Adipose tissue (tissue), 3 donors: ENCODE results near the gene NUDT8. TPM values are rescaled to one million over a fixed set of nuclear protein-coding genes. Genes with fewer than 3 reads are reported as not detected.
"Not testable (repeated sequence)": the region's sequence is repeated elsewhere in the genome, so short reads cannot be mapped to it uniquely, and the experiment has no call there.

Source experiments
- H3K27ac ChIP-seq: one replicate; pipeline ENCODE4 v1.5.1; 2013; ENCODE audit warnings: low read depth, low read length
- WGBS, 3 donors: extraction: QIAGEN DNeasy Blood & Tissue Kit; methylation state at CpG; one replicate each; pipeline ENCODE4 v1.1.7; 2013; 5-methylcytosine and 5-hydroxymethylcytosine counted together
- polyA plus RNA-seq, 3 donors: library from polyadenylated mRNA; stranded (reverse); fragments of 200-250 nt; gene quantifications; one replicate each; pipeline ENCODE4 v1.2.3, GENCODE V29; 2013
- donor health status: healthy with polysubstance abuse.
- donor health status: Bipolar disorder and iron deficiency.
- donor health status: healthy.

Gene NUDT8
- polyA plus RNA-seq, 3 donors: 9.8 to 37.1 (median 11.0) TPM

- H3K27ac ChIP-seq: no peak overlapping the region
- WGBS, 3 donors: 76 to 85% (median 79%) methylated on average over 19 of the region's 19 CpGs
These were observed 33.2 kb upstream of the NUDT8 start for GRCh38 chr11:67662835-67663531.

- 82 to 93% (median 89%) methylated on average over 12 of the region's 12 CpGs for WGBS, 3 donors
- no peak overlapping the region for H3K27ac ChIP-seq
These were observed 32.6 kb upstream of the NUDT8 start for GRCh38 chr11:67662142-67662834.

- H3K27ac ChIP-seq: not testable (repeated sequence)
- 76% methylated on average over 5 of the region's 5 CpGs for whole genome bisulfite sequencing, 3 donors
These were observed 31.0 kb upstream of the NUDT8 start for GRCh38 chr11:67660752-67661151.

GRCh38 chr11:67659651-67660165 lies 30.0 kb upstream of the NUDT8 start:
- not testable (repeated sequence) for H3K27ac ChIP-seq
- WGBS, 3 donors: 58 to 61% (median 59%) methylated on average over 5 of the region's 5 CpGs

GRCh38 chr11:67657300-67657699 lies 27.6 kb upstream of the NUDT8 start:
- H3K27ac ChIP-seq: no peak overlapping the region
- WGBS, 3 donors: 37 to 45% (median 44%) methylated on average over 3 of the region's 3 CpGs

GRCh38 chr11:67656278-67656922 lies 26.7 kb upstream of the NUDT8 start:
- WGBS, 3 donors: 86 to 96% (median 92%) methylated on average over 4 of the region's 4 CpGs
- H3K27ac ChIP-seq: no peak overlapping the region

- H3K27ac ChIP-seq: no peak overlapping the region
- 65 to 83% (median 72%) methylated on average over 9 of the region's 9 CpGs for WGBS, 3 donors
These were observed 24.5 kb upstream of the NUDT8 start for GRCh38 chr11:67654225-67654624.

- WGBS, 3 donors: 80 to 88% (median 81%) methylated on average over 14 to 15 of the region's 15 CpGs
- no peak overlapping the region for H3K27ac ChIP-seq
These were observed 23.5 kb upstream of the NUDT8 start for GRCh38 chr11:67652965-67653845.

GRCh38 chr11:67651976-67652781 lies 22.4 kb upstream of the NUDT8 start:
- no peak overlapping the region for H3K27ac ChIP-seq
- 47 to 57% (median 53%) methylated on average over 12 to 13 of the region's 13 CpGs for WGBS, 3 donors

GRCh38 chr11:67649634-67650510 lies 20.1 kb upstream of the NUDT8 start:
- no peak overlapping the region for H3K27ac ChIP-seq
- WGBS, 3 donors: 73 to 77% (median 75%) methylated on average over 22 of the region's 22 CpGs

- no peak overlapping the region for H3K27ac ChIP-seq
- 30 to 80% (median 49%) methylated on average over 12 of the region's 12 CpGs for WGBS, 3 donors
These were observed 19.3 kb upstream of the NUDT8 start for GRCh38 chr11:67648796-67649613.

GRCh38 chr11:67648140-67648795 lies 18.5 kb upstream of the NUDT8 start:
- WGBS, 3 donors: 41 to 60% (median 46%) methylated on average over 12 of the region's 12 CpGs
- H3K27ac ChIP-seq: no peak overlapping the region

GRCh38 chr11:67647471-67647870 lies 17.7 kb upstream of the NUDT8 start:
- 47 to 82% (median 49%) methylated on average over 15 of the region's 15 CpGs for WGBS, 3 donors
- no peak overlapping the region for H3K27ac ChIP-seq

GRCh38 chr11:67646535-67647336 lies 17.0 kb upstream of the NUDT8 start:
- H3K27ac ChIP-seq: no peak overlapping the region
- 44 to 74% (median 51%) methylated on average over 18 to 24 of the region's 24 CpGs for WGBS, 3 donors
